HG03095 (cell line): ENCODE measurements around the gene FGF13.

Experiments used
- ATAC-seq: cut with Tn5 transposase; IDR thresholded peaks from one replicate; pipeline ENCODE4 v1.9.1; 2021; ENCODE audit warnings: moderate library complexity; ENCODE audit not compliant: unreplicated experiment

The FGF13 gene

GRCh38 chrX:138664466-138664865 is 47.1 kb downstream of the FGF13 start:
- no peak for ATAC-seq

DNA sequence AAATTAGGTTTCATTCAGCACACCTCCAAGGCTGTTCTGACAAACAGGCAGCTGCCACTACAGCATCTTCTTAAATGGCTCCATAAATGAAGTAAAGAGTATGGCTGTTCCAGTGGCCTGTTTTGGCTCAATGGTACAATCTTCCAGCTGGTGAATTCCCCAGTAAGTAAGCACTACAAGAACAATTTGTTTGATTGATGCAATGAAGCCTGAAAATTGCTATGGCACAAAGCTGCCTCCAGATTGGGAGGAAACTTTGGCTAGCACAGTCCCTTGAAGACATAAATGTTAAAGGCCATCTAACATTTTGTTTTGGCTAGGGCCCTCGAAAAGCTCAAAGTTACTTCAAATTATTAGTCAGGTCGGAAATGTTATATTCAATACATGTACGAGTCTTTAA is 47.5 kb downstream of the FGF13 start:
- no peak for ATAC-seq

- no peak for ATAC-seq
Measured at GRCh38 chrX:138651494-138651893, 60.0 kb downstream of the FGF13 start.

GRCh38 chrX:138648568-138648967 is 62.9 kb downstream of the FGF13 start:
- ATAC-seq, result no peak

GRCh38 chrX:138638996-138639395 is 72.5 kb downstream of the FGF13 start:
- no peak for ATAC-seq
